ENCODE results near the gene VAV1. TPM values are rescaled to one million over a fixed set of nuclear protein-coding genes. Genes with fewer than 3 reads are reported as not detected.
A peak's percentile ranks its signal among the peaks of the same experiment; 100 is the strongest.

Gene VAV1
- total and polyA plus RNA-seq, 9 of the 15 experiments (the other 6 are each of a cell fraction or from before 2014, with no cell fraction given) = 0.46 to 20.1 (median 11.1) TPM

GRCh38 chr19:6766357-6767080, 6.0 kb upstream of the VAV1 start (continued):
- TF ChIP-seq NKRF (IDR thresholded peaks at IDR 0.05; ENCODE audit: borderline replicate concordance) (no peak), SIRT6 (IDR thresholded peaks at IDR 0.05; ENCODE audit: low read depth, low read length) (no peak), MYC (IDR thresholded peaks at IDR 0.05; ENCODE audit: low read depth, low read length) (no peak), MYC (CRISPR knock-in tag; IDR thresholded peaks at IDR 0.05; ENCODE audit: borderline replicate concordance, low read depth) (no peak), TAL1 (IDR thresholded peaks at IDR 0.05) (no peak), MTA2 (IDR thresholded peaks at IDR 0.05; ENCODE audit: low read depth) (no peak), TEAD4 (IDR thresholded peaks at IDR 0.05; ENCODE audit: low read length) (no peak), TEAD4 (CRISPR knock-in tag; IDR thresholded peaks at IDR 0.05; ENCODE audit: borderline replicate concordance) (no peak), TCF3 (CRISPR knock-in tag; IDR thresholded peaks at IDR 0.05) (no peak), TCF7 (IDR thresholded peaks at IDR 0.05; ENCODE audit: borderline replicate concordance) (no peak), MEF2D (tag; conservative IDR thresholded peaks at IDR 0.05; ENCODE audit: low read depth) (no peak), E2F6 (IDR thresholded peaks at IDR 0.05; ENCODE audit: borderline replicate concordance in 1 of 2, extremely low read depth in 1 of 2, insufficient read depth in 1 of 2, insufficient read length in 1 of 2, low read depth in 1 of 2, low read length in 1 of 2, poor library complexity in 1 of 2, severe bottlenecking in 1 of 2) (no peak), THRB (CRISPR knock-in tag; conservative IDR thresholded peaks at IDR 0.05) (no peak), ARID2 (IDR thresholded peaks at IDR 0.05) (no peak), MAX (CRISPR knock-in tag; IDR thresholded peaks at IDR 0.05) (peak; percentile 52; the same call in 1 of the 2 replicates), ZKSCAN3 (CRISPR knock-in tag; IDR thresholded peaks at IDR 0.05) (no peak), ZNF384 (IDR thresholded peaks at IDR 0.05; ENCODE audit: low read depth, low read length) (no peak), ARHGAP35 (IDR thresholded peaks at IDR 0.05; ENCODE audit: partially characterized antibody) (no peak), GABPB2 (CRISPR knock-in tag; conservative IDR thresholded peaks at IDR 0.05) (no peak), MAFF (IDR thresholded peaks at IDR 0.05; ENCODE audit: low read length) (no peak; the same call in 1 of the 2 replicates), SMC3 (conservative IDR thresholded peaks at IDR 0.05; ENCODE audit: insufficient read depth, low read depth, low read length) (no peak), KDM4B (IDR thresholded peaks at IDR 0.05; ENCODE audit: borderline replicate concordance in 2 of 2, low read depth in 1 of 2) (no peak)

All from K562 (cell line).